OCI-LY1 (cell line): Measurements from ENCODE around the gene PROB1.

ENCODE experiments used
- EZH2 ChIP-seq: fragments of 200-600 bp; sonication (generic), shearing (Covaris generic); IDR thresholded peaks from 2 replicates; pipeline ENCODE4 v1.8.0; 2017; ENCODE audit warnings: borderline replicate concordance, mixed run types, mild to moderate bottlenecking, antibody characterized with exemption, low read length, moderate library complexity, mixed read lengths
- TF ChIP-seq, protein P1 (sequence below): fragments of 200-600 bp; sonication (generic), shearing (Covaris generic); IDR thresholded peaks from 2 replicates; pipeline ENCODE4 v1.5.1; 2017; ENCODE audit warnings: mild to moderate bottlenecking, antibody characterized with exemption, low read length, moderate library complexity, mixed read lengths

- TF ChIP-seq, protein P1, sequence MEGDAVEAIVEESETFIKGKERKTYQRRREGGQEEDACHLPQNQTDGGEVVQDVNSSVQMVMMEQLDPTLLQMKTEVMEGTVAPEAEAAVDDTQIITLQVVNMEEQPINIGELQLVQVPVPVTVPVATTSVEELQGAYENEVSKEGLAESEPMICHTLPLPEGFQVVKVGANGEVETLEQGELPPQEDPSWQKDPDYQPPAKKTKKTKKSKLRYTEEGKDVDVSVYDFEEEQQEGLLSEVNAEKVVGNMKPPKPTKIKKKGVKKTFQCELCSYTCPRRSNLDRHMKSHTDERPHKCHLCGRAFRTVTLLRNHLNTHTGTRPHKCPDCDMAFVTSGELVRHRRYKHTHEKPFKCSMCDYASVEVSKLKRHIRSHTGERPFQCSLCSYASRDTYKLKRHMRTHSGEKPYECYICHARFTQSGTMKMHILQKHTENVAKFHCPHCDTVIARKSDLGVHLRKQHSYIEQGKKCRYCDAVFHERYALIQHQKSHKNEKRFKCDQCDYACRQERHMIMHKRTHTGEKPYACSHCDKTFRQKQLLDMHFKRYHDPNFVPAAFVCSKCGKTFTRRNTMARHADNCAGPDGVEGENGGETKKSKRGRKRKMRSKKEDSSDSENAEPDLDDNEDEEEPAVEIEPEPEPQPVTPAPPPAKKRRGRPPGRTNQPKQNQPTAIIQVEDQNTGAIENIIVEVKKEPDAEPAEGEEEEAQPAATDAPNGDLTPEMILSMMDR: no peak
- no peak for TF ChIP-seq EZH2
Measured at GRCh38 chr5:139358064-139358463, 36.8 kb downstream of the PROB1 start.
